Stimulated activated CD8-positive, alpha-beta memory T cell treated with anti-CD3 and anti-CD28 coated beads, Interleukin-7, amount 100 ng/mL, for 48 hours (primary cell): Measurements from ENCODE around the gene ZNF382.

ENCODE experiments used
- DNase-seq, 2 donors: peaks; one replicate each; pipeline ENCODE4 v3.0.0-alpha.2; 2020; ENCODE audit warnings: low read depth in 1 of 2; ENCODE audit errors: extremely low read depth in 1 of 2

The ZNF382 gene

GRCh38 chr19:36674201-36674600 lies 69.1 kb downstream of the ZNF382 start:
- no peak for DNase-seq

- DNase-seq, result no peak
Observed at GRCh38 chr19:36679455-36679854, 74.3 kb downstream of the ZNF382 start.
